GM12878 (cell line): ENCODE measurements around the gene DMKN. TPM values are rescaled to one million over a fixed set of nuclear protein-coding genes. Genes with fewer than 3 reads are reported as not detected.

Source experiments
- ATAC-seq: fragments of 200-7000 bp; cut with Tn5 transposase; 3 replicates; pipeline ENCODE4 v1.9.1; 2020; ENCODE audit warnings: mild to moderate bottlenecking, moderate library complexity
- BruUV-seq: library from RNA; stranded (reverse); fragments of 400-500 nt; replicated peaks from 2 replicates; lab custom pipeline; 2021; lab: Mats Ljungman, UMichigan
- CTCF ChIA-PET: fragments of 300-600 bp; sonication (Branson Sonifier 250); formaldehyde crosslinking; extraction: SDS; loops from one replicate; lab custom pipeline; 2021; ENCODE audit warnings: inconsistent platforms; lab: Yijun Ruan, JAX
- POLR2A ChIA-PET: fragments of 350-600 bp; formaldehyde crosslinking; extraction: SDS; loops from one replicate; lab custom pipeline; 2021; ENCODE audit warnings: inconsistent platforms; lab: Charles Lee
- RAD21 ChIA-PET: fragments of 300-600 bp; sonication (Branson Sonifier 250); formaldehyde crosslinking; loops from one replicate; lab custom pipeline; 2023; ENCODE audit warnings: antibody characterized with exemption; ENCODE audit not compliant: unreplicated experiment; lab: Charles Lee
- SMC1A ChIA-PET: fragments of 300-600 bp; sonication (Branson Sonifier 250); formaldehyde crosslinking; loops from one replicate; lab custom pipeline; 2023; ENCODE audit not compliant: unreplicated experiment, uncharacterized antibody; lab: Charles Lee
- DNase-seq: peaks from one replicate; pipeline ENCODE4 v3.0.0-alpha.2; 2011; ENCODE audit warnings: low read depth, low spot score
- FAIRE-seq: peaks from 3 replicates; lab custom pipeline; 2011; peaks lifted over from hg19 to GRCh38; lab: Jason Lieb, UNC
- H2AFZ ChIP-seq: 2 replicates; pipeline ENCODE4 v1.6.0; 2011; ENCODE audit warnings: low read depth, low read length, control low read depth; ENCODE audit not compliant: control insufficient read depth
- H3K27ac ChIP-seq: 2 replicates; pipeline ENCODE4 v1.5.1; 2011; ENCODE audit warnings: control low read depth; ENCODE audit not compliant: control insufficient read depth, insufficient read depth
- H3K27me3 ChIP-seq, 2 experiments: replicated peaks in 1 of 2; 2 replicates each; pipeline versions ENCODE4 v1.6.0 to v1.6.1; 2011; ENCODE audit warnings: low read length in 1 of 2; ENCODE audit not compliant: control insufficient read depth in 2 of 2, insufficient read depth in 2 of 2
- H3K36me3 ChIP-seq, 2 experiments: 2 replicates each; pipeline ENCODE4 v1.5.1; 2011; ENCODE audit warnings: low read length in 1 of 2; ENCODE audit not compliant: control insufficient read depth in 2 of 2, insufficient read depth in 2 of 2
- H3K4me1 ChIP-seq: 2 replicates; pipeline ENCODE4 v1.6.1; 2011; ENCODE audit warnings: mild to moderate bottlenecking, low read length, moderate library complexity, mixed read lengths; ENCODE audit not compliant: control insufficient read depth, insufficient read depth
- H3K4me2 ChIP-seq: 2 replicates; pipeline ENCODE4 v1.6.0; 2011; ENCODE audit warnings: control low read depth; ENCODE audit not compliant: control insufficient read depth, insufficient read depth
- H3K4me3 ChIP-seq: fragments of 200-600 bp; sonication (generic); 2 replicates; pipeline ENCODE4 v1.5.1; 2016
- H3K79me2 ChIP-seq: 2 replicates; pipeline ENCODE4 v1.6.0; 2011; ENCODE audit warnings: low read length; ENCODE audit not compliant: control insufficient read depth, insufficient read depth
- H3K9ac ChIP-seq: 2 replicates; pipeline ENCODE4 v1.8.0; 2011; ENCODE audit warnings: low read length, control low read depth, mixed read lengths; ENCODE audit not compliant: control insufficient read depth, insufficient read depth
- H3K9me3 ChIP-seq: replicated peaks from 3 replicates; pipeline ENCODE4 v1.5.1; 2011; ENCODE audit warnings: mild to moderate bottlenecking, low read length; ENCODE audit not compliant: control insufficient read depth, insufficient read depth
- H4K20me1 ChIP-seq: 2 replicates; pipeline ENCODE4 v1.6.0; 2011; ENCODE audit not compliant: control insufficient read depth, insufficient read depth
- CHD2 ChIP-seq: IDR thresholded peaks from 2 replicates; pipeline ENCODE4 v1.6.1; 2011; ENCODE audit warnings: low read depth, low read length, improper control_type of control experiment, borderline replicate concordance
- EZH2 ChIP-seq: IDR thresholded peaks from 2 replicates; pipeline ENCODE4 v1.6.1; 2012; ENCODE audit warnings: low read depth, mild to moderate bottlenecking, control low read depth, inconsistent platforms, low read length, borderline replicate concordance; ENCODE audit not compliant: control insufficient read depth
- FOS ChIP-seq: IDR thresholded peaks from 3 replicates; pipeline ENCODE4 v1.6.1; 2011; ENCODE audit warnings: borderline replicate concordance; ENCODE audit not compliant: insufficient read length; ENCODE audit errors: extremely low read depth
- GATAD2B ChIP-seq: fragments of 450-650 bp; conservative IDR thresholded peaks from 2 replicates; pipeline ENCODE4 v1.6.1; 2017; ENCODE audit warnings: low read depth, mild to moderate bottlenecking, moderate library complexity
- HDAC6 ChIP-seq: fragments of 200-600 bp; sonication (generic); IDR thresholded peaks from one replicate; pipeline ENCODE4 v1.8.0; 2017; ENCODE audit warnings: antibody characterized with exemption; ENCODE audit not compliant: unreplicated experiment
- IRF4 ChIP-seq: IDR thresholded peaks from 2 replicates; pipeline ENCODE4 v1.6.1; 2011; ENCODE audit warnings: low read depth, low read length
- MXI1 ChIP-seq: fragments of 150-350 bp; IDR thresholded peaks from 2 replicates; pipeline ENCODE4 v1.6.1; 2011; ENCODE audit warnings: low read depth, mild to moderate bottlenecking, inconsistent platforms, low read length, improper control_type of control experiment
- NR2C1 ChIP-seq: fragments of 450-650 bp; IDR thresholded peaks from 2 replicates; pipeline ENCODE4 v1.6.1; 2017; ENCODE audit warnings: antibody characterized with exemption, mild to moderate bottlenecking, moderate library complexity
- PML ChIP-seq: IDR thresholded peaks from 2 replicates; pipeline ENCODE4 v1.6.1; 2012; ENCODE audit warnings: low read length, inconsistent platforms
- SUPT20H ChIP-seq: IDR thresholded peaks from 2 replicates; pipeline ENCODE4 v1.6.1; 2011; ENCODE audit warnings: low read depth, mild to moderate bottlenecking, low read length, moderate library complexity, borderline replicate concordance; ENCODE audit not compliant: control insufficient read depth
- ZNF274 ChIP-seq: IDR thresholded peaks from one replicate; pipeline ENCODE4 v1.8.0; 2011; ENCODE audit not compliant: insufficient read length, insufficient read depth
- ZZZ3 ChIP-seq: IDR thresholded peaks from 2 replicates; pipeline ENCODE4 v1.6.1; 2011; ENCODE audit warnings: low read depth; ENCODE audit not compliant: control insufficient read depth, insufficient read length
- WGBS: methylation state at CpG from one replicate; pipeline ENCODE4 v1.1.6; 2016; ENCODE audit warnings: low lambda C conversion rate; ENCODE audit not compliant: insufficient replicate concordance, insufficient coverage; ENCODE audit errors: missing lambda C conversion rate; 5-methylcytosine and 5-hydroxymethylcytosine counted together
- in situ Hi-C: fragments of 300-500 bp; cut with MboI; formaldehyde crosslinking; loops from 9 replicates; pipeline ENCODE4 v1.14.3; 2018; ENCODE audit warnings: mixed read lengths
- intact Hi-C: fragments of 100-400 bp; cut with micrococcal nuclease; formaldehyde crosslinking; loops from one replicate; pipeline ENCODE4 v1.14.2; 2022; ENCODE audit not compliant: unreplicated experiment
- polyA plus RNA-seq, 11 experiments: library from polyadenylated mRNA; depleted of rRNA in 4 of 11; unstranded in 6 of 11; stranded (reverse) in 5 of 11; fragments of >200 nt; fragmentation: Nextera tagmentation in 4 of 11; fragmentation: Illumina TruSeq in 1 of 11; extraction: Ambion mirVana in 4 of 11; extraction: Trizol in 1 of 11; gene quantifications; 1 replicate in 1 of 11; 2 replicates in 10 of 11; pipeline versions ENCODE4 v1.2.1 to v1.2.3, GENCODE V29; 2011 to 2016; ENCODE audit warnings: inconsistent platforms in 2 of 11, missing spikeins in 2 of 11, low read depth in 1 of 11
- total RNA-seq, 4 experiments: library from RNA; depleted of rRNA in 3 of 4; stranded (reverse); fragments of >200 nt in 3 of 4; fragmentation: Illumina TruSeq in 1 of 4; extraction: Trizol in 1 of 4; gene quantifications; 2 replicates each; pipeline versions ENCODE4 v1.2.1 to v1.2.3, GENCODE V29; 2013 to 2021
- TF ChIP-seq, protein P1 (sequence below): fragments of 450-650 bp; IDR thresholded peaks from 2 replicates; pipeline ENCODE4 v1.6.1; 2016; ENCODE audit warnings: mild to moderate bottlenecking, moderate library complexity, borderline replicate concordance
- TF ChIP-seq, protein P2 (sequence below): fragments of 150-350 bp; IDR thresholded peaks from 2 replicates; pipeline ENCODE4 v1.6.1; 2016; ENCODE audit warnings: low read depth, low read length
- TF ChIP-seq, protein P3 (sequence below): fragments of 450-650 bp; IDR thresholded peaks from 2 replicates; pipeline ENCODE4 v1.6.1; 2017; ENCODE audit warnings: mild to moderate bottlenecking

The DMKN gene
- total and polyA plus RNA-seq, 10 of the 15 experiments (the other 5 are each of a cell fraction or from before 2014, with no cell fraction given), result 36.4 to 114 (median 58.6) TPM

DNA sequence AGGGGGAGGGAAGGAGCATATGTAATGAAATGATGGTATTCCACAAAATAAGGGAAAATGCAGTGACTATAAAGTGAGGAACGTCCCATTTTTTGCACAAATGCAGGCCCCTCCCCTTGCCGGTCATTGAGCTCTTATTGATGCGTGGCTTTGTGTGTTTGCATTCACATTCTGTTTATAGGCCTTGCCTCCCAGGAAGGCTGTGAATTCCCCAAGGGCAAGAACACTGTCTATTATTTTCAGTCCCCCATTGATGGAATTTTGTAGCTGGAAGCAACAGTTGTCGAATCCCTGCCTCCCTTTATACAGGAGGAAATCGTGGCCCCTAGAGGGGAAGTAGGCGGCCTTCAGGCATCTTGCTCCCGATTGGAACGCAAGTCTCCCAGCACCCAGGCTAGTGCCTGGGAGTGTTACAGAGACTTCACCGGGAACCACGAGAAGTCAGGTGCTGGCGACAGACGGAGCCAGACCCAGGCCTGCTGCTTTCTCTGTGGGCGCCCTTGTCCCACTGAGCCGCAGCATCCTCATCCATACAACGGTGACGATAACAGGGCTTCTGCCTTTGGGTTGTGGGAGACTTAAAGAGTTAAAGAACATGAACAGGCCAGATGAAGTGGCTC, 7.8 kb upstream of the DMKN start:
- Histone ChIP-seq H3K36me3 (no peaks in the 10 kb centered on the region), H3K9ac (no peak overlapping the region), H2AFZ (no peak overlapping the region), H3K27ac (no peak overlapping the region), H3K79me2 (no peaks in the 10 kb centered on the region), H3K4me3 (no peak overlapping the region), H3K4me2 (no peak overlapping the region), H3K27me3 (no peaks in the 10 kb centered on the region; a peak in 1 of 4 replicates), H3K9me3 (no peaks in the 10 kb centered on the region), H4K20me1 (no peaks in the 10 kb centered on the region), H3K4me1 (no peaks in the 10 kb centered on the region)
- BruUV-seq, result no TSS peak
- in situ Hi-C loops, result no loop called here
- DNase-seq (no peak), ATAC-seq (no peak), FAIRE-seq (no peak)
- 60% methylated on average over 16 of the region's 16 CpGs for WGBS
- ChIA-PET RAD21 (no interaction called here), CTCF (interaction anchor here (0.6 to 2.5 kb wide), 3 partner anchors 11 to 281 kb away, joined by 3 to 9 read pairs (median 3); no protein-coding TSS in a partner anchor), POLR2A (no interaction called here), SMC1A (no interaction called here)
- intact Hi-C loops, result no loop called here
- TF ChIP-seq MXI1 (no peak), IRF4 (no peak), ZZZ3 (no peak), GATAD2B (no peak), FOS (no peak), NR2C1 (no peak), SUPT20H (no peak), ZNF274 (no peak), EZH2 (no peak), HDAC6 (no peak), PML (no peak), CHD2 (no peak)
- TF ChIP-seq, protein P1, sequence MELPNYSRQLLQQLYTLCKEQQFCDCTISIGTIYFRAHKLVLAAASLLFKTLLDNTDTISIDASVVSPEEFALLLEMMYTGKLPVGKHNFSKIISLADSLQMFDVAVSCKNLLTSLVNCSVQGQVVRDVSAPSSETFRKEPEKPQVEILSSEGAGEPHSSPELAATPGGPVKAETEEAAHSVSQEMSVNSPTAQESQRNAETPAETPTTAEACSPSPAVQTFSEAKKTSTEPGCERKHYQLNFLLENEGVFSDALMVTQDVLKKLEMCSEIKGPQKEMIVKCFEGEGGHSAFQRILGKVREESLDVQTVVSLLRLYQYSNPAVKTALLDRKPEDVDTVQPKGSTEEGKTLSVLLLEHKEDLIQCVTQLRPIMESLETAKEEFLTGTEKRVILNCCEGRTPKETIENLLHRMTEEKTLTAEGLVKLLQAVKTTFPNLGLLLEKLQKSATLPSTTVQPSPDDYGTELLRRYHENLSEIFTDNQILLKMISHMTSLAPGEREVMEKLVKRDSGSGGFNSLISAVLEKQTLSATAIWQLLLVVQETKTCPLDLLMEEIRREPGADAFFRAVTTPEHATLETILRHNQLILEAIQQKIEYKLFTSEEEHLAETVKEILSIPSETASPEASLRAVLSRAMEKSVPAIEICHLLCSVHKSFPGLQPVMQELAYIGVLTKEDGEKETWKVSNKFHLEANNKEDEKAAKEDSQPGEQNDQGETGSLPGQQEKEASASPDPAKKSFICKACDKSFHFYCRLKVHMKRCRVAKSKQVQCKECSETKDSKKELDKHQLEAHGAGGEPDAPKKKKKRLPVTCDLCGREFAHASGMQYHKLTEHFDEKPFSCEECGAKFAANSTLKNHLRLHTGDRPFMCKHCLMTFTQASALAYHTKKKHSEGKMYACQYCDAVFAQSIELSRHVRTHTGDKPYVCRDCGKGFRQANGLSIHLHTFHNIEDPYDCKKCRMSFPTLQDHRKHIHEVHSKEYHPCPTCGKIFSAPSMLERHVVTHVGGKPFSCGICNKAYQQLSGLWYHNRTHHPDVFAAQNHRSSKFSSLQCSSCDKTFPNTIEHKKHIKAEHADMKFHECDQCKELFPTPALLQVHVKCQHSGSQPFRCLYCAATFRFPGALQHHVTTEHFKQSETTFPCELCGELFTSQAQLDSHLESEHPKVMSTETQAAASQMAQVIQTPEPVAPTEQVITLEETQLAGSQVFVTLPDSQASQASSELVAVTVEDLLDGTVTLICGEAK, result no peak
- TF ChIP-seq, protein P2, sequence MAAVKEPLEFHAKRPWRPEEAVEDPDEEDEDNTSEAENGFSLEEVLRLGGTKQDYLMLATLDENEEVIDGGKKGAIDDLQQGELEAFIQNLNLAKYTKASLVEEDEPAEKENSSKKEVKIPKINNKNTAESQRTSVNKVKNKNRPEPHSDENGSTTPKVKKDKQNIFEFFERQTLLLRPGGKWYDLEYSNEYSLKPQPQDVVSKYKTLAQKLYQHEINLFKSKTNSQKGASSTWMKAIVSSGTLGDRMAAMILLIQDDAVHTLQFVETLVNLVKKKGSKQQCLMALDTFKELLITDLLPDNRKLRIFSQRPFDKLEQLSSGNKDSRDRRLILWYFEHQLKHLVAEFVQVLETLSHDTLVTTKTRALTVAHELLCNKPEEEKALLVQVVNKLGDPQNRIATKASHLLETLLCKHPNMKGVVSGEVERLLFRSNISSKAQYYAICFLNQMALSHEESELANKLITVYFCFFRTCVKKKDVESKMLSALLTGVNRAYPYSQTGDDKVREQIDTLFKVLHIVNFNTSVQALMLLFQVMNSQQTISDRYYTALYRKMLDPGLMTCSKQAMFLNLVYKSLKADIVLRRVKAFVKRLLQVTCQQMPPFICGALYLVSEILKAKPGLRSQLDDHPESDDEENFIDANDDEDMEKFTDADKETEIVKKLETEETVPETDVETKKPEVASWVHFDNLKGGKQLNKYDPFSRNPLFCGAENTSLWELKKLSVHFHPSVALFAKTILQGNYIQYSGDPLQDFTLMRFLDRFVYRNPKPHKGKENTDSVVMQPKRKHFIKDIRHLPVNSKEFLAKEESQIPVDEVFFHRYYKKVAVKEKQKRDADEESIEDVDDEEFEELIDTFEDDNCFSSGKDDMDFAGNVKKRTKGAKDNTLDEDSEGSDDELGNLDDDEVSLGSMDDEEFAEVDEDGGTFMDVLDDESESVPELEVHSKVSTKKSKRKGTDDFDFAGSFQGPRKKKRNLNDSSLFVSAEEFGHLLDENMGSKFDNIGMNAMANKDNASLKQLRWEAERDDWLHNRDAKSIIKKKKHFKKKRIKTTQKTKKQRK, result no peak
- TF ChIP-seq, protein P3, sequence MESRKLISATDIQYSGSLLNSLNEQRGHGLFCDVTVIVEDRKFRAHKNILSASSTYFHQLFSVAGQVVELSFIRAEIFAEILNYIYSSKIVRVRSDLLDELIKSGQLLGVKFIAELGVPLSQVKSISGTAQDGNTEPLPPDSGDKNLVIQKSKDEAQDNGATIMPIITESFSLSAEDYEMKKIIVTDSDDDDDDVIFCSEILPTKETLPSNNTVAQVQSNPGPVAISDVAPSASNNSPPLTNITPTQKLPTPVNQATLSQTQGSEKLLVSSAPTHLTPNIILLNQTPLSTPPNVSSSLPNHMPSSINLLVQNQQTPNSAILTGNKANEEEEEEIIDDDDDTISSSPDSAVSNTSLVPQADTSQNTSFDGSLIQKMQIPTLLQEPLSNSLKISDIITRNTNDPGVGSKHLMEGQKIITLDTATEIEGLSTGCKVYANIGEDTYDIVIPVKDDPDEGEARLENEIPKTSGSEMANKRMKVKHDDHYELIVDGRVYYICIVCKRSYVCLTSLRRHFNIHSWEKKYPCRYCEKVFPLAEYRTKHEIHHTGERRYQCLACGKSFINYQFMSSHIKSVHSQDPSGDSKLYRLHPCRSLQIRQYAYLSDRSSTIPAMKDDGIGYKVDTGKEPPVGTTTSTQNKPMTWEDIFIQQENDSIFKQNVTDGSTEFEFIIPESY, result no peak
